Measurements from ENCODE around the gene MED13. TPM values are rescaled to one million over a fixed set of nuclear protein-coding genes. Genes with fewer than 3 reads are reported as not detected.

MED13 gene
- total and polyA plus RNA-seq, 9 of the 15 experiments (the other 6 are each of a cell fraction or from before 2014, with no cell fraction given), result 5.4 to 48.4 (median 28.2) TPM

GRCh38 chr17:62099532-62099931 is 34.5 kb upstream of the MED13 start:
- TF ChIP-seq ZBTB11 (CRISPR knock-in tag; IDR thresholded peaks at IDR 0.05) (no peak), CBX1 (IDR thresholded peaks at IDR 0.05; ENCODE audit: low read depth) (no peak), ZNF217 (CRISPR knock-in tag; IDR thresholded peaks at IDR 0.05) (no peak), ELF1 (tag; IDR thresholded peaks at IDR 0.05) (no peak), POLR3G (IDR thresholded peaks at IDR 0.05; ENCODE audit: extremely low read depth, insufficient read length, insufficient replicate concordance) (no peak), ATF3 (IDR thresholded peaks at IDR 0.05) (peak; percentile 30), ATF3 (CRISPR knock-in tag; conservative IDR thresholded peaks at IDR 0.05) (no peak), ZBTB8A (IDR thresholded peaks at IDR 0.05; ENCODE audit: partially characterized antibody) (no peak), BACH1 (tag; IDR thresholded peaks at IDR 0.05) (no peak)
- Histone ChIP-seq H3K9me1 (ENCODE audit: control insufficient read depth, insufficient read depth, low read length) (no peaks in the 10 kb centered on the region), H3K4me3 (no peak overlapping the region), H3K27me3 (ENCODE audit: control insufficient read depth in 2 of 2, insufficient read depth in 2 of 2, low read length in 2 of 2) (no peaks in the 10 kb centered on the region), H3K79me2 (ENCODE audit: control insufficient read depth, insufficient read depth, low read length) (no peaks in the 10 kb centered on the region), H3K4me1 (replicated peaks in 1 of 2; ENCODE audit: control insufficient read depth in 2 of 2, insufficient read depth in 2 of 2, low read length in 2 of 2) (peaks cover 0 to 12% of the 10 kb centered on the region in 2 experiments; a peak in 2 of 5 replicates), H3K9ac (ENCODE audit: insufficient read depth in 1 of 2, low read depth in 2 of 2, low read length in 2 of 2) (no peak overlapping the region), H4K20me1 (replicated peaks; ENCODE audit: control insufficient read depth, insufficient read depth, low read length) (no peaks in the 10 kb centered on the region), H3K36me3 (ENCODE audit: control insufficient read depth, insufficient read depth, low read length) (no peaks in the 10 kb centered on the region), H3K27ac (ENCODE audit: extremely low read depth, low read depth, low read length) (no peak overlapping the region), H3K9me3 (replicated peaks; ENCODE audit: control insufficient read depth, insufficient read depth, low read depth, low read length) (no peaks in the 10 kb centered on the region), H2AFZ (ENCODE audit: low read depth, low read length) (no peak overlapping the region), H3K4me2 (ENCODE audit: insufficient read depth, low read length) (no peak overlapping the region)
- in situ Hi-C loops (cut with MboI), result no loop called here
- DNase-seq (ENCODE audit: extremely low read depth in 1 of 4, low spot score in 3 of 4), result no peak
- FAIRE-seq, result no peak
- CTCF ChIA-PET (ENCODE audit: low intra/inter-chr PET ratio), result no interaction called here
- POLR2A ChIA-PET, result interaction anchor here (1.1 kb wide), 1 partner anchor 12 kb away, joined by 4 read pairs; no protein-coding TSS in a partner anchor
- no peak for ATAC-seq
- no TSS peak for BruUV-seq (replicated peaks)
- 44% methylated on average over 2 of the region's 2 CpGs for WGBS (ENCODE audit: insufficient coverage, low coverage, missing lambda C conversion rate)
- intact Hi-C loops (cut with micrococcal nuclease), result no loop called here
